CD14-positive monocyte (primary cell): ENCODE results near the gene KRT6C. TPM values are rescaled to one million over a fixed set of nuclear protein-coding genes. Genes with fewer than 3 reads are reported as not detected.

Experiments
- DNase-seq, 3 donors: peaks; one replicate each; pipeline ENCODE4 v3.0.0-alpha.2; 2011 to 2022
- H2AFZ ChIP-seq: 2 replicates; pipeline ENCODE4 v1.6.0; 2012; ENCODE audit warnings: mild to moderate bottlenecking, low read depth, low read length, inconsistent platforms; ENCODE audit not compliant: insufficient read depth, poor library complexity, severe bottlenecking
- H3K27ac ChIP-seq, 2 donors: 1 replicate in 1 of 2; 2 replicates in 1 of 2; pipeline ENCODE4 v1.5.1; 2012 to 2013; ENCODE audit warnings: low read length in 2 of 2, control low read depth in 1 of 2, inconsistent platforms in 1 of 2, low read depth in 1 of 2, mild to moderate bottlenecking in 1 of 2
- H3K27me3 ChIP-seq, 2 donors: one replicate each; pipeline versions ENCODE4 v1.6.0 to v1.6.1; 2011 to 2013; ENCODE audit warnings: low read length in 2 of 2; ENCODE audit not compliant: control insufficient read depth in 2 of 2, insufficient read depth in 2 of 2
- H3K36me3 ChIP-seq, 2 donors: replicated peaks in 1 of 2; 1 replicate in 1 of 2; 2 replicates in 1 of 2; pipeline versions ENCODE4 v1.5.1 to v1.6.1; 2012 to 2013; ENCODE audit warnings: low read length in 2 of 2, control low read depth in 1 of 2, inconsistent platforms in 1 of 2, mild to moderate bottlenecking in 1 of 2; ENCODE audit not compliant: insufficient read depth in 2 of 2, control insufficient read depth in 1 of 2
- H3K4me1 ChIP-seq, 2 donors: 1 replicate in 1 of 2; 2 replicates in 1 of 2; pipeline versions ENCODE4 v1.5.1 to v1.6.1; 2012 to 2013; ENCODE audit warnings: low read length in 2 of 2, control low read depth in 1 of 2, inconsistent platforms in 1 of 2, mild to moderate bottlenecking in 1 of 2, moderate library complexity in 1 of 2; ENCODE audit not compliant: insufficient read depth in 2 of 2, control insufficient read depth in 1 of 2
- H3K4me2 ChIP-seq: replicated peaks from 2 replicates; pipeline ENCODE3; 2012; ENCODE audit warnings: low read length, moderate library complexity, mild to moderate bottlenecking; ENCODE audit not compliant: poor library complexity, severe bottlenecking; ENCODE audit errors: extremely low read depth
- H3K4me3 ChIP-seq, 3 experiments: fragments of 200-600 bp in 1 of 3; sonication (generic) in 1 of 3; replicated peaks in 1 of 3; 1 replicate in 2 of 3; 2 replicates in 1 of 3; pipeline ENCODE4 v1.5.1; 2011 to 2013; ENCODE audit warnings: low read length in 3 of 3, mild to moderate bottlenecking in 3 of 3, control low read depth in 2 of 3, low read depth in 2 of 3, inconsistent platforms in 1 of 3, moderate library complexity in 1 of 3
- H3K79me2 ChIP-seq: 2 replicates; pipeline ENCODE4 v1.6.0; 2012; ENCODE audit warnings: mild to moderate bottlenecking, control low read depth, inconsistent platforms, low read length, moderate library complexity; ENCODE audit not compliant: insufficient read depth
- H3K9ac ChIP-seq: 2 replicates; pipeline ENCODE4 v1.6.0; 2017; ENCODE audit warnings: low read length, mild to moderate bottlenecking; ENCODE audit not compliant: insufficient read depth, poor library complexity, severe bottlenecking
- H3K9me3 ChIP-seq, 2 donors: replicated peaks in 1 of 2; 1 replicate in 1 of 2; 2 replicates in 1 of 2; pipeline versions ENCODE4 v1.5.1 to v1.6.1; 2012 to 2013; ENCODE audit warnings: low read length in 2 of 2, control low read depth in 1 of 2; ENCODE audit not compliant: control insufficient read depth in 1 of 2, insufficient read depth in 1 of 2
- H4K20me1 ChIP-seq: 2 replicates; pipeline ENCODE4 v1.6.0; 2012; ENCODE audit warnings: mild to moderate bottlenecking, low read length, control low read depth, moderate library complexity; ENCODE audit not compliant: insufficient read depth
- H3K27ac Mint-ChIP-seq, 7 donors: one replicate each; pipeline ENCODE4 v1.8.0; 2020; ENCODE audit warnings: mild to moderate bottlenecking in 7 of 7, mixed read lengths in 7 of 7, moderate library complexity in 6 of 7, inconsistent platforms in 2 of 7
- H3K27me3 Mint-ChIP-seq, 3 donors: one replicate each; pipeline ENCODE4 v1.8.0; 2021 to 2022; ENCODE audit warnings: low read depth in 3 of 3, mild to moderate bottlenecking in 3 of 3, mixed read lengths in 3 of 3, moderate library complexity in 3 of 3, inconsistent platforms in 1 of 3
- H3K36me3 Mint-ChIP-seq, 2 donors: one replicate each; pipeline ENCODE4 v1.8.0; 2020; ENCODE audit warnings: mixed read lengths in 2 of 2, inconsistent platforms in 1 of 2, mild to moderate bottlenecking in 1 of 2
- H3K4me1 Mint-ChIP-seq: one replicate; pipeline ENCODE4 v1.8.0; 2020; ENCODE audit warnings: mild to moderate bottlenecking, mixed read lengths
- H3K4me3 Mint-ChIP-seq, 2 donors: one replicate each; pipeline ENCODE4 v1.8.0; 2020; ENCODE audit warnings: mild to moderate bottlenecking in 2 of 2, mixed read lengths in 2 of 2, moderate library complexity in 1 of 2
- H3K9me3 Mint-ChIP-seq, 7 donors: one replicate each; pipeline ENCODE4 v1.8.0; 2020 to 2022; ENCODE audit warnings: mixed read lengths in 7 of 7, mild to moderate bottlenecking in 6 of 7, moderate library complexity in 6 of 7, inconsistent platforms in 2 of 7
- CTCF ChIP-seq: fragments of 200-600 bp; IDR thresholded peaks from one replicate; pipeline ENCODE4 v1.8.0; 2022; ENCODE audit warnings: antibody characterized with exemption, mild to moderate bottlenecking
- WGBS: methylation state at CpG from one replicate; pipeline ENCODE4 v1.1.5; 2013; ENCODE audit warnings: missing lambda C conversion rate; ENCODE audit not compliant: insufficient coverage; 5-methylcytosine and 5-hydroxymethylcytosine counted together
- intact Hi-C, 2 donors: fragments of 100-400 bp; cut with micrococcal nuclease; formaldehyde crosslinking; loops; one replicate each; pipeline versions ENCODE4 v1.15.0 to v1.15.1; 2023
- polyA plus RNA-seq, 3 donors: library from polyadenylated mRNA; depleted of rRNA in 1 of 3; unstranded in 2 of 3; stranded (reverse) in 1 of 3; fragments of 300-500 nt in 2 of 3; fragments of >200 nt in 1 of 3; fragmentation: Illumina TruSeq in 2 of 3; gene quantifications; 1 replicate in 2 of 3; 2 replicates in 1 of 3; pipeline ENCODE4 v1.2.3, GENCODE V29; 2012 to 2021

Gene KRT6C
- polyA plus RNA-seq, 3 donors, result not detected

GRCh38 chr12:52464897-52465296, 8.7 kb downstream of the KRT6C start:
- no peak overlapping the region for H3K4me2 ChIP-seq
- H3K9me3 ChIP-seq, result no peaks in the 10 kb centered on the region
- no peak overlapping the region for H3K27ac Mint-ChIP-seq
- no peak overlapping the region for H3K4me3 Mint-ChIP-seq
- TF ChIP-seq CTCF, result no peak
- peaks cover 4 to 26% (median 8%) of the 10 kb centered on the region in 3 donors for H3K27me3 Mint-ChIP-seq
- WGBS, result 100% methylated on average over 1 of the region's 2 CpGs
- no peaks in the 10 kb centered on the region for H3K4me1 ChIP-seq
- H2AFZ ChIP-seq, result no peak overlapping the region
- H3K9me3 Mint-ChIP-seq, result peaks cover 0 to 1% (median 0%) of the 10 kb centered on the region in 7 donors
- intact Hi-C loops, result no loop called here
- H3K4me3 ChIP-seq, result no peak overlapping the region
- no peaks in the 10 kb centered on the region for H3K36me3 ChIP-seq
- no peaks in the 10 kb centered on the region for H4K20me1 ChIP-seq
- H3K27me3 ChIP-seq, result peaks cover 3% of the 10 kb centered on the region in 2 donors
- no peaks in the 10 kb centered on the region for H3K4me1 Mint-ChIP-seq
- H3K79me2 ChIP-seq, result no peaks in the 10 kb centered on the region
- no peak for DNase-seq
- H3K36me3 Mint-ChIP-seq, result no peaks in the 10 kb centered on the region
- no peak overlapping the region for H3K9ac ChIP-seq
- H3K27ac ChIP-seq, result no peak overlapping the region

GRCh38 chr12:52461693-52462092, 11.9 kb downstream of the KRT6C start:
- Mint-ChIP-seq H3K4me1 (no peaks in the 10 kb centered on the region), H3K27me3 (peaks cover 5 to 24% (median 14%) of the 10 kb centered on the region in 3 donors), H3K4me3 (no peak overlapping the region), H3K9me3 (peaks cover 0 to 3% (median 0%) of the 10 kb centered on the region in 7 donors), H3K36me3 (no peaks in the 10 kb centered on the region), H3K27ac (peak overlapping the region in 1 of 7 donors; percentile 9)
- no peak overlapping the region for H2AFZ ChIP-seq
- H3K9ac ChIP-seq, result no peak overlapping the region
- no peaks in the 10 kb centered on the region for H3K79me2 ChIP-seq
- no peaks in the 10 kb centered on the region for H4K20me1 ChIP-seq
- peaks cover 3% of the 10 kb centered on the region in 2 donors for H3K27me3 ChIP-seq
- H3K36me3 ChIP-seq, result no peaks in the 10 kb centered on the region
- DNase-seq, result no peak
- no peaks in the 10 kb centered on the region for H3K9me3 ChIP-seq
- no peaks in the 10 kb centered on the region for H3K4me1 ChIP-seq
- intact Hi-C loops, result no loop called here
- no peak overlapping the region for H3K4me3 ChIP-seq
- H3K4me2 ChIP-seq, result no peak overlapping the region
- no peak overlapping the region for H3K27ac ChIP-seq
- TF ChIP-seq CTCF, result no peak
- 84% methylated on average over 4 of the region's 5 CpGs for WGBS
